ENCODE data around the gene CD300LF.

GRCh38 chr17:74652020-74652419, 60.7 kb downstream of the CD300LF start:
- TF ChIP-seq CTCF (IDR thresholded peaks at IDR 0.05; ENCODE audit: poor library complexity) = no peak
- TF ChIP-seq EZH2 (IDR thresholded peaks at IDR 0.05; ENCODE audit: borderline replicate concordance) = no peak
- TF ChIP-seq EZH2phosphoT487 (IDR thresholded peaks at IDR 0.05; ENCODE audit: low read depth, severe bottlenecking, unreplicated experiment) = no peak

Data from hepatocyte (in vitro differentiated cells).